GM20431 (cell line): ENCODE data around the gene LMNTD2.

ENCODE experiments used
- in situ Hi-C: fragments of 300-500 bp; cut with MseI, MboI; formaldehyde crosslinking; loops from one replicate; pipeline ENCODE4 v1.15.0; 2020; ENCODE audit warnings: low sequenced_read_pairs; ENCODE audit not compliant: unreplicated experiment

The LMNTD2 gene

DNA sequence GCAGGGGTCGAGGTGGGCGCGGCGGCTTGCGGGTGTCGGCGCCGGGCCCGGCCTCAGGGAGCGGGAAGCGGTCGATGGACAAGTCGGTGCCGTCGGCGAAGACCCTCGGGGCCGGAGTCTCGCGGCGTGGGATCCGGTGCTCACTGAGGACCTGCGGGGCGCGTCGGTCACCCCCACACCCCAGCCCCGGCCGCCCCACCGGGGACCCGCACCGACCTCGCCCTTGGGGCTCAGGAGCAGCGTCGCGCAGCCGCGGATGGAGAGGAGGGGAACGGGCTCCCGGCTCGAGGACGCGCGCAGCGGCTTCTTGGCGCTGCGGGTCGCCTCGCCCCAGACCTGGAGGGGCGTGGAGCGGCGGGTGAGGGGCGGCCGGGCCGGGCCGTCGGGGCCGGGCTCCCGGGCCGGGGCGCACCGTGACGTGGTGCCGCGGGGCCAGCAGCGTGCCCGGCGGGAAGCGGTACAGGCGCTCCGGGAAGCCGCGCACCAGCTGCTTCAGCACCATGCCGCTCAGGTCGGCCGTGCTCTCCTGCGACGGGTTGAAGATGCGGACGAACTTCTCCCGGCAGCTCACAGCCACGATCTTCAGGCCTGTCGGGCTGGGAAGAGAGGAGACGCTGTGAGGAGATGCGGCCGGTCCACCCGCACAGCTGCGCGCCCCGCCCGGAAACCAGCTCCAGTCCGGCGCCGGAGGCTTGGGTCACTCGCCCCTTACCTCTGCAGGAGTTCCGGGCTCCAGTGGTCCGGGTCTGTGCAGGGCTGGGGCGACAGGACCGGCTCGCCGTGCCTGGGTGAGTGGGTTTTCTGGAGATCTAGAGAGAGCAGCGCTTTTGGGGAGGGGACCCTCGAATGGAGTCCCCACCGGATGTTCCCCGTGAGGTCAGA, 4.5 kb downstream of the LMNTD2 start:
- in situ Hi-C loops, result loop anchor here (10.0 kb wide), 1 partner anchor 169 kb away; no protein-coding TSS in a partner anchor

DNA sequence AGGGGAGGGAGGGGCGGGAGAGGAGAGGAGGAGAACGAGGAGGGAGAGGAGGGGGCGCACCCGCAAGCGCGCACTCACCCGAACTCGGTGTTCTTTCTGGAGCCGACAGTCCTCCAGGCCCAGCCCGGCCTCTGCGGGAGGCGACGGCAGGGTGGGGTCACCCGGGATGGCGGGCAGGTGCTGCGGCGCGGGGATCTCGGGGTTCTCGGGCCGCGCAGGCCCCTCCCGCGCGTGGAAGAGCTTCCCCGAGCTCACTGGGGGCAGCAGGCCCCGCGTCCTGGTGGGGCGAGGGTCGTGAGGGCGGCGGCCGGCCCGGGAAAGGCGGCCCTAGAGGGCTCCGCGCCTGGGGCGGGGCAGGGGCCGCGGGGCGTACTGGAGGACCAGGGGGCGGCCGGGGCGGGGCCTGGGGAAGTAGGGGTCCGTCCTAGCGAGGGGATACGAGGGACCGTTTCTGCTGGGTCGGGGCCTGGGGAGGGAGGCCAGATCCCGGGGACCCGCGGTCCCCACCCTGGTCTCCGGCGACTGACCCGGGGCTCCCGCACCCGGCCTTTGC, 5.2 kb downstream of the LMNTD2 start:
- in situ Hi-C loops, result loop anchor here (10.0 kb wide), 1 partner anchor 169 kb away; no protein-coding TSS in a partner anchor

DNA sequence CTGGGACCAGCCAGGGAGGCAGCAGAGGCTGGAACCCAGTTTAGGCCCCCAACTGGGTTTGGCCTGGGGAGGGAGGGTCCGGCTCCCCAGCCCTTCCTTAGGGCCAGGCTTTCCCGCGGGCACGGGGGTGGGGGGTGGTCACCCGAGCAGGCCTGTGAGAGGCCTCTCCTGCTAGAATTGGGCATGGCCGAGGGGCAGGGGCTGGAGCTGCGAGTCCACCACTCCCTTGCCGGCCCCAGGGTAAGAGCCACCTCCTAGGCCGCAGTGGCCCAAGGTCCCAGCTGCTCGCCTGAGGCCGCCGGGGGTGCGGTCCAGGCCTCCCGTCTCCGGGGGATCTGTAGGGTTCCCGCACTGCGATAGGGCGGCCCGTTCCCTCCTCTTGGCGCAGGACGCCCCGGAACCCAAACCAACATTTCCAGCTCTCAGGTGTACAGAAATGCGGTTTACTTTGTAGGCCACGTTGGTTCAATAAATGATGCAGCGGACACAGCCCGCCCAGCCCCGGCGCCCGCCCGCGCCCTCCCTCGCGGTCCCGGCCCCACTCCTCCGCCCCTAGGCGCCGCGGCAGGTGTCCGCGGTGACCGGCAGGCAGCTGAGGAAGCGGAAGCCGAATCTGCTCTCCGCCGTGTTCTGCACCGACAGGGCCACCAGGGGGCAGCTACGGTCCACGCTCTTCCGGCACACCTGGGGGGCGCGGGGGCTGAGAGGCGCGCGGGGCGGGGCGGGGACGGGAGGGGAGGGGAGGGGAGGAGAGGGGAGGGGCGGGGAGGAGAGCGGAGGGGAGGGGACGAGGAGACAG, 5.9 kb downstream of the LMNTD2 start:
- in situ Hi-C loops, result loop anchor here (10.0 kb wide), 1 partner anchor 170 kb away; no protein-coding TSS in a partner anchor

DNA sequence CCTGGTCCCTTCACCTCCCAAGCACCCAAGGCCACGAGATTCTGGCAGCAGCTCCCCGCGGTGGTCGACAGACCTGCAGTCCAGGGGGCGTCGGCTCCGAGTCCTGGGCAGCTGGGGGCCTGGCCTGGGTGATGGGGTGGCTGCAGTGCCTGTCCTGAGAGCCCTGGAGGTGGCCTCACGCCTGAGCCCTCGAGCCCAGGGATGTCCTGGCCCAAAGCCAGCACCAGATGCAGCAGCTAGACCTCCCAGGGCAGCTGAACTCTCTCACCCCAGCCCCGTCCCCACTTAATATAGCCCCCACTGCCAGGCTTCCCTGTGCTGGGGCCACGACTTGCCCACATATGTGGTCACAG, 6.6 kb downstream of the LMNTD2 start:
- in situ Hi-C loops, result loop anchor here (10.0 kb wide), 1 partner anchor 171 kb away; no protein-coding TSS in a partner anchor

DNA sequence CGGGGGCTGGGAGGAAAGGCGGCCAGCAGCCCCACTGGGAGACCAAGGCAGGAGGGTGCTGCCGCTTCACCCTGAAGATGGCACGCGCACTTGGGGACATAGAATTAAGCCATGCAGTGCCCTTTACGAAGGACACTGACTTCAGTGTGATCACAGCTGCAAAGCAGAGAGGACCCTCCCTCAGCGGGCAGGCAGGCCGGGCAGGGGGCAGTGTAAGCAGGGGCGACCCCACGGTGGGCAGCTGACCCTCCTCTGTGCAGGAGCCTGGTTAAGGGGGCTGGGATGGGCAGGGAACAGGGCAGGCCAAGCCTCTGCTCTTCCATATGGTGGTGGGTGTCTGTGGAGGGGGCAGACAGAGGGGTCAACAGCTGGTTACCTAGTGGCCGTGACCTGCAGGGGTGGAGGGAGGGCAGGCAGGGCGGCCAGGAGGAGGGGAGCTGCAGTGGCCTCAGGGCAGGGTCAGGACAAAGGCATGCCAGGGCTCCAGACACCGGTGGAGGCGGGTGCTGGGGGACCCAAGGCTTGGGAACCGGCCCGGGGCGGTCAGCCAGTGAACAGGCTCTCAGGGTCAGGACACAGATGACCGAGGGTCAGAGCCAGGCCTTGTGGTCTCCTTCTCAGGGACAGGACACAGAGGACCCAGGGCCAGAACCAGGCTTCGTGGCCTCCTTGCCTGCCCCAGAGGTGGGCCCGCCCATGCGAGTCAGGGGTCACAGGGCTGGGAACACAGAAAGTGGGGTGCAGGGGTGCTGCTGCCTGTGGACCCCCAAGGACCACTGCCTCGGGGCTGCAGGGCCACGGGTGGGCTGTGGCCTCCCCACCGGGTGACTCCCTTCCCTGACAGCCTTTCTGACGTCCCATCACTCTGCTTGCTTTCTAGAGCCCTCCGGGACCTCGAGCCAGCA, 7.2 kb downstream of the LMNTD2 start:
- in situ Hi-C loops, result loop anchor here (10.0 kb wide), 1 partner anchor 171 kb away; no protein-coding TSS in a partner anchor

DNA sequence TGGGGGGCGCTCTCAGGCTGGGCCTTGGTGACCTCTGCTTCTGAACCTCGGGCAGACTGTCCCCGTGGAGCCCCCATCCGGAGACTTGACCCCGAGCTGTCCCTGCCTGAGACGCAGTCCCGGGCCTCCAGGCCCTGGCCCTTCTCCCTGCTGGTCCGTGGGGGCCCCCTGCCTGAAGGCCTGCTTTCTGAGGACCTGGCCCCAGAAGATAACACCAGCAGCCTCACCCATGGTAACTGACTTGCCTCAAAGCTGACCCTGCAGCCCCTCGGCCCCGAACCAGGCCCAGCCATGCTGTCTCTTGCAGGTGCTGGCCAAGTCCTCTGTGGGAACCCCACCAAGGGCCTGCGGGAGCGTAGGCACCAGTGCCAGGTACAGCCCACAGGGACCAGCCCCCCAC, 8.9 kb downstream of the LMNTD2 start:
- in situ Hi-C loops, result loop anchor here (10.0 kb wide), 1 partner anchor 173 kb away; no protein-coding TSS in a partner anchor

DNA sequence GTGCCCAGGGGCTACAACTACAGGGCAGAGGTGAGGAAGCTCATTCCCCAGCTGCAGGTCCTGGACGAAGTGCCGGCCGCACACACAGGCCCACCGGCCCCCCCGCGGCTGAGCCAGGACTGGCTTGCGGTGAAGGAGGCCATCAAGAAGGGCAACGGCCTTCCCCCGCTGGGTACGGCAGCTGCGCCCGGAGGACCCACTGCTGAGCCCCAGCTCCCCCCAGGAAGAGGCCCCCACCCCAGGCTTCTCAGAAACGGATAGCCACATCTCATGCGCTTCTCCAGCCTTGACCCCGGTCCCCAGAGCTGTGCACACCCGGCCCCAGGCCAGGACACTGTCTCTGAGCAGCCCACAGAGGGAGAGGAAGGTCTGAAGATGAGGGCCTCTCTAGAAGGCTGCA, 9.4 kb downstream of the LMNTD2 start:
- in situ Hi-C loops, result loop anchor here (10.0 kb wide), 1 partner anchor 174 kb away; no protein-coding TSS in a partner anchor

DNA sequence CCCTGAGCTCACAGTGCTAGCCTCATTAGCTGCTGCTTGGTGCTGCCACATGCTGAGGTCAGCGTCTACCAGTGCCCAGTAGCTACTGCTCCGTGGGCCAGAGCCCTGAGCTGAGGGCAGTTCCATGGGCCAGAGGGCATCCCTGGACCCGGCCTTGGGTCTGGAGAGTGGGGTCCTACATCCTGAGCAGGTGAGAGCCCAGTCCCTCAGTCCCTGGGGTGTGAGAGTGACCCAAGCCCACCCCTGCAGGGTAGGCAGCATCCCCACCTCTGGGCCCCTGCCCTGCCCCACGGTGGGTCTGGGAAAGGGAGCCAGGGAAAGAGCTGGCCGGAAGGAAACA, 9.8 kb downstream of the LMNTD2 start:
- in situ Hi-C loops, result loop anchor here (10.0 kb wide), 1 partner anchor 174 kb away; no protein-coding TSS in a partner anchor

DNA sequence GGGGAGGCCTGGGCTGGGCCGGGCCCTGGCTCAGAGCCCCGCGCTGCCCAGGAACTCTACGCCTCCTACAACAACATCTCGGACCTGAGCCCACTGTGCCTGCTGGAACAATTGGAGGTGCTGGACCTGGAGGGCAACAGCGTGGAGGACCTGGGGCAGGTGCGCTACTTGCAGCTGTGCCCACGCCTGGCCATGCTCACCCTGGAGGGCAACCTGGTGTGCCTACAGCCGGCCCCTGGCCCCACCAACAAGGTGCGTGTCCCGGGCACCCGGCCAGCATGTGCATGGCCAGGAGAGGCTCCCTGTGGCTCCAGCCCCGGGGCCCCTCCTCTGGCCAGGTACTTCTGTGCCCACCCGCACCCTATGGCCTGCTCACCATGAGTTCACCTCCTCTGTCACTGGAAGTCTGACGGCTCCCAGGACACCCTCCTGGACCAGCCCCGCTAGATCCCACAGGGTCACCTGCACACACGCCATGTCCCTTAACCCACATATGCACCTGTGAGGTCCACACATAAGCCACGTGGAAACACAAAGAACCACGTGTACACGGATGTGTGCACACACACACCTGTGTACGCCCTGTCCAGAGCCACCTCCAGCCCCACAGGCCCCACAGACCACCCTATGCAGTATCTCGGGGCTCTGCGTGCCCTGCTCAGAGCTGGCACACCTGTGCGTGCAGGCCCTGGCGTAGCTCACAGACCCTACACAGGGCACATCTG, 10.4 kb downstream of the LMNTD2 start:
- in situ Hi-C loops, result loop anchor here (10.0 kb wide), 1 partner anchor 175 kb away; no protein-coding TSS in a partner anchor

DNA sequence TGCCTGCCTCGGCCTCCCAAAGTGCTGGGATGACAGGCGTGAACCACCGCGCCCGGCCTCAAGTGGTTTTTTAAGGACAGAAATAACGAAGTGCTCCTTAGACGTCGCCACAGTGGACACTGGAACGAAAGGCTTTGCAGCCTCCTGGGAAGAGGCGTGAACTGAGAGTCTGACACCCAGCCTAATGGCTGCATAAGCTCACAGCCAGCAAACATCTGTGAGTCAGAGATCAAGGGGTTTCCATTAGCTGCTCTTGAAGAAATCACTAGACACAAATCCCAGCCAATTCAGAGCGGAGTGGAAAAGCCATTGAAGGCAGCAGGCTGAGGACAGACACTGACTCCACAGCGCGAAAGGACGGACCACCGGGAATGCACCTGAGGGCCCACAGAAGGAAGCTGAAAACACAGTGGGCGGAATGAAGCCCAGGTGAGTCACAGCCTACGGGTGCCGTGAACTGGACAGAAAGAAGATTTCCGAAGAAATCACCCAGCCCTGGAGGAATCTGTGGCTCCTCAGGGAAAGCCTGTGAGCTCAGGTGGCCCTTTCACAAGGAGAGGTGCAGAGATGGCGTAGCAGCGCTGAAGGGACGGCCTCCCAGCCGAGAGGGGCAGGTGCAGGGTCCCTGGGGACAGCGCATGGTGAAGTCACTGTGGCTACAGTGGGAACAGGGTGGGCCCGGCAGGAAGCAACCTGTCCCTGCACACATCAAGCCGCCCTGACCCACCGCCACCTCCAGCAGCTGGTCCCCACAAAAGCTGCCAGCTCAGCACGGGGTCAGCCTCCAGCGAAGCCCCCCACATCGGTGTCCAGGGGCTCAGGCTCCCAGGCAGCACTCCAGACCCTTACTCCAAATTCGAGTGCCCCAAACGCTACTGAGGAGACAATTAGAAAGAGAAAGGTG, 11.6 kb downstream of the LMNTD2 start:
- in situ Hi-C loops, result no loop called here

DNA sequence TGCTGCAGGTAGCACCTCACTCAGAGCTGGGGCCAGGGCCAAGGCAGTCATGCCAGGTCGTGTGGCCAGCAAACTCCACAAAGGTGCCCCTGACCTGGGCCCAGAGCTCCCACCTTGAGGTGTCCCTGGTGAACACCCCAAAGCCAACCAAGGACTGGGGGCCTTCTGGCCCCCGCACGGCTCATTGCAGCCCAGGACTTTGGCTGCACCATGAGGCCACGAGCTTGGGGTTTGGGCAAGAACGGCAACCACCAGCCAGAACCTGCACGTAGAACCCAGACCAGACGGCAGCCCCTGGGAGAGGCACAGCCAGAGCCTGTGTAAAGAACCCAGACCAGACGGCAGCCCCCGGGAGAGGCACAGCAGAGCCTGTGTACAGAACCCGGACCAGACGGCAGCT, 15.4 kb downstream of the LMNTD2 start:
- in situ Hi-C loops, result no loop called here

DNA sequence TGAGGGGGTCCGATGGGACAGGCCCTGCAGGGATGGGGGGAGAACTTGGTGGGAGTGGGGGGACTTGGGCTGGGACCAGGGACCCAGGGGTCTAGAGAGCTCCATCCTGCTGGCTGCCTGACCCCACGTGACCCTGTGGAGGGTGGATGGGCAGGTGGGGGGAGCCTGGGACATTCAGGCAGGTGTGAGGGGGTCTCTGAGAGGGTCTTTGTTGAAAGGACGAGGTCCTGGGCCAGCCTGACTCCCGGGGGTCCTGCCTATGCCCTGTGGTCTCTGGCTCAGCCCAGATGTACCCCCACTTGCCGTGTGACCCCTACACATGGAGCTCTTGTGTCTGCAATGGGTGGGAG, 15.7 kb downstream of the LMNTD2 start:
- in situ Hi-C loops, result no loop called here

DNA sequence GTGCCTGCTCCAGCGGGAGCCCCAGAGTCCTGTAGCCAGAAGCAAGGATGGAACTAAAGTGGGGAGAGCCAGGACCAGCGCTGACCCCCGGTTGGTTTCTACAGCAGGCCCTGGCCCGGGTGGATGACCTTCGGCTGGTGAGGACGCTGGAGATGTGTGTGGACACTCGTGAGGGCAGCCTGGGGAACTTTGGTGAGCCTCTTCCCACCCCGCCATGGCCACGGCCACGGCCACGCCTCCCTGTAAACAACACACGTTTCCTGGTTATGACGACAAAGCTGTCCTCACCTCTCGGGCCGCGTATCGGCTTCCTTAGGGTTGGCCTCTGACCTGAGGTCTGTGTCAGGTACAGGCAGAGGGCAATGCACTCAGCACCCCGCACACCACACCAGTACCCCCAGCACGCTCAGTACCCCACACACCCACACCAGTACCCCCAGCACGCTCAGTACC, 19.1 kb downstream of the LMNTD2 start:
- in situ Hi-C loops, result no loop called here

DNA sequence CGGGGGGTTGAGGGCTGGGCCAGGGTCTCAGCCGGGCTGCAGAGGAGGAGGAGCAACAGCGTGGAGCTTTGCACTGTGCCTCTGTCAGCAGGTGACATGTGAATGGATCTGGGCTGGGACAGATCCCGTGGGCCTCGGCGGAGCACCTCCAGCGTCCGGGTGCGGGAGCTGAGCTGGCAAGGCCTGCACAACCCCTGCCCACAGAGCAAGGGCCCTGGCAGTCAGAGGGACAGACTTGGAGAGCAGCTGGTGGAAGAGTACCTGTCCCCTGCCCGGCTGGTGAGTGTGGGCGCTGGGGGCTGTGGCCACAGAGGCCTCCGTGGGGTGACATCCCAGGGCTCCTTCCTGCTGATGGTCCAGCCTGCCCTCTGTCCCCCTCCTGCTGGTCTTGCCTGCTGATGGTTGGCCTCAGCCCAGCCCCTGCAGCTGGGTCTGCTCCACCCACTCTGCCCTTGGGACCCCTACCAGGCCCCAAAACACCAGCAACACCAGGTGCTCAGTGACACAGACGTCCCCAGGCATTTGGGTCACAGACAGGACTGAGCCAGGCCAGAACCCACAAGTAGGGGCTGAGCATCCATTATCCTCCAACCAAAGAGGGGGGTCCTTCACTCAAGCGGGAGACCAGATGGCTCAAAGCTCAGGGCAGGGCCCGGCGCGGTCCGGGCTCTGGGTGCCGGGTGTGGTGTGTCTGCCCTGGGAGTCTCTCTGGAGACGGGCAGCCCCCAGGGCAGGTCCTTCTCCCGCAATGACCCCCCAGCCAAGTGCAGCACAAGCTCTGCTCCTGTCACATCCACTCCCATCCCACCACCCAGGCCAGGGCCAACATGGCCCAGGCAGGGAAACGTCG, 19.7 kb downstream of the LMNTD2 start:
- in situ Hi-C loops, result no loop called here

DNA sequence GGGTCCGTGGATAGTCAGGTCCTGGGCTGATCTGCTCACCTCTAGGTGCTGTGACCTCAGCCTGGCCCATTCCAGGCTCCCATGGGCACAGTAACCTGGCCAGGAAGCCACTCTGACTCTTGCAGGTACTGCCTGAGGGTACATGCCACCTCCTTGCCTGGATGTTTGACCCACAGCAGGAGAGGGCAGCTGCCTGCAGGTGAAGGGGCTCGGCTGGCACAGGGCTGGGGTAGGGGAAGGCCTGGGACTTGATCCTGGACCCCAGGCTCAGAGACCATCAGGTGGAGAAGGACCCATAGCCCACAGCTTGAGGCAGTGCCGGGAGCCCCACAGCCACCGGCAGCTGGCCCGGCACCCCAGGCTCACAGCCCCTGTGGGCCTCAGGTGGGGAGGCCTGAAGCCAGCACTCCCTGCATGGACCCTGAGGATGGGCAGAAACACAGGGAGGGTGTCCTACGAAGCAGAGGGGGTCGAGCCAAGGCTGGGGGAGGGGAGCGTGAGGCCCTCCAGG, 20.5 kb downstream of the LMNTD2 start:
- in situ Hi-C loops, result no loop called here

DNA sequence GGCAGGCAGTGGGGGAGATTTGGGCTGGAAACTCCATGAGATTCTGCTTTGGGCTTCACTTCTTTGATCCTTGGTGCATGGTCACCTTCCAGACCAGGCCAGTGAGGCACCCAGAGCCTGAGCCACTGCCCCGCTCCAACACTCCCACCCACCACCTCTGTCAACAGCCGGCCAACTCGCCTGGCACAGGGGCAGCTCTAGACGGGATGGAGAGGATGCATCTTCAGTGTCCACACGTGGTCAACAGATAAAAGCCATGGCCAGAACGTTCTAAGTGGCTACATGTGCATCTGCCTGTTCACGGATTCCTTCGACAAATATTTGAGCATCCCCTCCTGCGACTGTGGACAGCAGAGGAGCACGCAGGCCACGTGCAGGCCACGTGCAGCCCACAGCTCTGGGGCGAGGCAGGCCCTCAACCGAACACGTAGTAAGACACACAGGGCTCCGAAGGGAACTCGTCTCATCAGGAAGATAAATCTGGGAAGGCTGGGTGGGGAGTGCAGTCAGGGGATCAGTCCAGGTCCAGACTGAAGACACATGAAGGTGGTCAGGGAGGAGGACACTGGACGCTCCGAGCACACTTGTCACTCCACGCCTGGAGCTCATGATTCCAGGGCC, 22.0 kb downstream of the LMNTD2 start:
- in situ Hi-C loops, result no loop called here
